Mucosa of descending colon (tissue), 3 donors: ENCODE data around the gene IER5L. TPM values are rescaled to one million over a fixed set of nuclear protein-coding genes. Genes with fewer than 3 reads are reported as not detected.
"Not testable (repeated sequence)": the region's sequence is repeated elsewhere in the genome, so short reads cannot be mapped to it uniquely, and the experiment has no call there.

Experiments used
- ATAC-seq: fragments of 200-7000 bp; cut with Tn5 transposase; one replicate; pipeline ENCODE4 v1.9.1; 2020; ENCODE audit warnings: mild to moderate bottlenecking, moderate library complexity
- DNase-seq, 3 donors: peaks; one replicate each; pipeline ENCODE4 v3.0.0-alpha.2; 2020
- H3K36me3 ChIP-seq: fragments of 200-600 bp; one replicate; pipeline ENCODE4 v1.8.0; 2021; ENCODE audit warnings: low read depth, mild to moderate bottlenecking
- H3K4me1 ChIP-seq: fragments of 200-600 bp; one replicate; pipeline ENCODE4 v1.8.0; 2021; ENCODE audit warnings: low read depth, mild to moderate bottlenecking
- H3K4me3 ChIP-seq: fragments of 200-600 bp; one replicate; pipeline ENCODE4 v1.8.0; 2021; ENCODE audit warnings: mild to moderate bottlenecking
- H3K9me3 ChIP-seq: fragments of 200-600 bp; one replicate; pipeline ENCODE4 v1.8.0; 2021; ENCODE audit warnings: mild to moderate bottlenecking
- CTCF ChIP-seq: fragments of 200-600 bp; IDR thresholded peaks from one replicate; pipeline ENCODE4 v1.8.0; 2022; ENCODE audit warnings: antibody characterized with exemption, mild to moderate bottlenecking
- intact Hi-C, 2 donors: fragments of 100-400 bp; cut with DNase I in 1 of 2; cut with micrococcal nuclease in 1 of 2; formaldehyde crosslinking; loops; one replicate each; pipeline versions ENCODE4 v1.11.0 to v1.11.1; 2022; cut with DNase I, micrococcal nuclease
- total RNA-seq, 3 donors: library from RNA; stranded (reverse); fragmentation: NEBNext Ultra II Directional in 2 of 3; extraction: Animal tissue kit (Norgen Biotek cat#: 25700) in 2 of 3; gene quantifications; one replicate each; pipeline versions ENCODE4 v1.2.1 to v1.2.4, GENCODE V29; 2021 to 2023
- donor health status: DM: no; HTN: no; CAD: no; lungs with moderate emphysema.
- donor health status: DM: no; HTN: no; CAD: no.
- donor health status: DM: no; HTN: yes; CAD: no.

The IER5L gene
- total RNA-seq, 3 donors from 2014 or later: 5.8 to 8.2 (median 8.0) TPM

GRCh38 chr9:129193655-129194054 lies 15.6 kb upstream of the IER5L start:
- DNase-seq (no peak), ATAC-seq (no peak)
- no peak for TF ChIP-seq CTCF
- Histone ChIP-seq H3K4me3 (no peak overlapping the region), H3K36me3 (no peaks in the 10 kb centered on the region), H3K9me3 (peaks cover 2% of the 10 kb centered on the region), H3K4me1 (no peaks in the 10 kb centered on the region)
- intact Hi-C loops: no loop called here

DNA sequence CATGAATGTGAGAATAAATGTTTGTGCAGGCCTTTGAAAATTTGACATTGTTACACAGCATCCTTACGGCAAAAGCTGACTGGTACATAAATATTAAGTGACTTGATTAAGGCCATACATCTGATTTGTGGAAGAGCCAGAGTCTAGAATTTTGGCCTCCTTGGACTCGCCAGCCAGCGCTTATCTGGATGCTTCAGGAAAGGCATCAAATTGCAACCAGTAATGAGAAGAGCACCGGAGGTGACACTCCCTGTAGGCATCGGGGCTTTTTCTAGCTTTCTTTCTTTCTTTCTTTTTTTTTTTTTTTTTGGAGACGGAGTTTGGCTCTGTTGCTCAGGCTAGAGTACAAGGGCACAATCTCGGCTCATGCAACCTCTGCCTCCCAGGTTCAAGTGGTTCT lies 13.2 kb upstream of the IER5L start:
- Histone ChIP-seq H3K9me3 (peaks cover 4% of the 10 kb centered on the region), H3K4me3 (no peak overlapping the region), H3K36me3 (no peaks in the 10 kb centered on the region), H3K4me1 (no peaks in the 10 kb centered on the region)
- no peak for TF ChIP-seq CTCF
- intact Hi-C loops: no loop called here
- DNase-seq (no peak), ATAC-seq (no peak)

- H3K9me3 ChIP-seq, H3K4me3 ChIP-seq, H3K36me3 ChIP-seq, DNase-seq, intact Hi-C loops, H3K4me1 ChIP-seq, ATAC-seq: not testable (repeated sequence)
These were observed 11.9 kb upstream of the IER5L start for GRCh38 chr9:129189971-129190370.

DNA sequence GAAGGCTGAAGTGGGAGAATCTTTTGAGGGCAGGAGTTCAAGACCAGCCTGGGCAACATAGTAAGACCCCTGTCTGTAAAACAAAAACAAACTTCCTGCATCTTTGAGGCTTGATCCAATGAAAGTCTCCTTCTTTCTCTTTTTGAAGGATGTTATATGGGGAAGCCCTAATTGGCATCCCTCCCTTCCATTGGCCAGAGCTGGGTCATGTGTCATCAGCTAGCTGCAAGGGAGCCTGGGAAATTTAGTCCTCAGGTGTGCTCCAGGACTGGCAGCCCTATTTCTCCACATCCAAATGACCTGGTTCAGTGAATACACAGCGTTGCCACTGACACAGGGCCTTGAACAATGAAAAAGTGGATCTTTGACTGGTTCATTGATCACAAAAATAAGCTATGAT lies 9.0 kb upstream of the IER5L start:
- no peak for TF ChIP-seq CTCF
- ATAC-seq (no peak), DNase-seq (no peak)
- H3K4me1 ChIP-seq: peaks cover 19% of the 10 kb centered on the region
- no peaks in the 10 kb centered on the region for H3K36me3 ChIP-seq
- H3K9me3 ChIP-seq: peaks cover 3% of the 10 kb centered on the region
- no peak overlapping the region for H3K4me3 ChIP-seq
- intact Hi-C loops: no loop called here

- Histone ChIP-seq H3K4me1 (peaks cover 23% of the 10 kb centered on the region), H3K9me3 (peaks cover 3% of the 10 kb centered on the region), H3K36me3 (no peaks in the 10 kb centered on the region), H3K4me3 (no peak overlapping the region)
- intact Hi-C loops: no loop called here
- no peak for TF ChIP-seq CTCF
- no peak for ATAC-seq
- DNase-seq: no peak
These were observed 7.9 kb upstream of the IER5L start for GRCh38 chr9:129185991-129186390.

DNA sequence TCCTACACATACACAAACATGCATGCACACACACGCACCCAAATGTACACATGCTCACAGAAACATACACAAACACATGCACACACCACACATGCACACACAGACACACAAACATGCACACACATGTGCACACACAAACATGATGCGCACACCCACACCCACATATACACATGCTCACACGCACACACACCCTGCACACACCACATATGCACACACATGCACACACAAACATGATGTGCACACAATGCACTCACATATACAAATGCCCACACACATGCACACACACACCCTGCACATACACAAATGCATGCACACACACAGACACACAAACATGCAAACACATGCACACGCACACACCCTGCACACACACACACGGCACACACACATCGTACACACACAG lies 7.3 kb upstream of the IER5L start:
- no peaks in the 10 kb centered on the region for H3K36me3 ChIP-seq
- ATAC-seq (no peak), DNase-seq (no peak)
- TF ChIP-seq CTCF: no peak
- no peak overlapping the region for H3K4me3 ChIP-seq
- H3K9me3 ChIP-seq: peaks cover 3% of the 10 kb centered on the region
- peaks cover 23% of the 10 kb centered on the region for H3K4me1 ChIP-seq
- intact Hi-C loops: no loop called here
